GM21423 (cell line): ENCODE data around the gene ZW10.

Experiments used
- ATAC-seq: cut with Tn5 transposase; IDR thresholded peaks from one replicate; pipeline ENCODE4 v1.9.1; 2021; ENCODE audit warnings: mild to moderate bottlenecking, moderate library complexity; ENCODE audit not compliant: unreplicated experiment

The ZW10 gene

DNA sequence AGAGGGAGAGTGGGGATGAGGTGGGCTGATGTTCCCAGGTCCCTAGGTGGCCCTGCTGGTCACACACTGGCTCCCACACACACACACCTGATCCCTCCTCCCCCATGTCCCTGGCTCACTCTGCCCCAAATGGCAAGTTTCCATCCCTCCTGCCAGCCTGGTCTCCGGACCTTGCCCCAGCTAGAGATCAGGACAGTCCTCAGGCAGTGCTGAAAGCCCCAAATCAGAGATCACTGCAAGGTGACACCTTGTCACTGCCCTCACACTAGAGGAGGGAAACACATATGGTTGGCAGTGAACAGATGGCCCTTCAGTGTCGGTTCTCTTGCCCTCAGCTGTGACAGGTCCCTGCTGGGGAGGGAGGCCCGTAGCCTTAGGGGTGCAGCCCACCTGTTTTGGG, 75.0 kb downstream of the ZW10 start:
- ATAC-seq, result no peak

DNA sequence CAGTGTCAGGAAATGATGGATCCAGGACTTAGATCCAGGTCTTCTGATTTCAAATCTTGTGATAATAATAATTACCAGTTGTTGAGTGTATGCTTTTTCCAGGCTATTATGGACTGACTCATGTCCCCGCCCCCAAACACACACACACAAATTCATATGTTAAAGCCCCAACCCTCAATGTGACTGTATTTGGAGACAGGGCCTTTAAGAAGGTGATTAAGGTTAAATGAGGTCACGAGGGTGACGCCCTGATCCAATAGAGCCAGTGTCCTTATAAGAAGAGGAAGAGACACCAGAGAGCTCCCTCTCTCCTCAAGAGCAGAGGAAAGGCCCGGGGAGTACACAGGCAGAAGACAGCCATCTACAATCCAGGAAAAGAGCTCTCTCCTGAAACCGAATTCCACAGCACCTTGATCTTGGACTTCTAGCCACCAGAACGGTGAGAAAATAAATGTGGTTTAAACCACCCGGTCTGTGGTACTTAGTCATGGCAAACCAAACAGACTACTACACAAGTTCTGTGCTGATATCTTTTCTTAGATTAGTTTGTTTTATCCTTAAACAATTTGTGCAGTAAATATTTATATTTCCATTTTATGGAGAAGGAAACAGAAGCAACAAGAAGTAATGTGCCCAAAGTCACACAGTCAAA, 75.6 kb downstream of the ZW10 start:
- ATAC-seq, result no peak

DNA sequence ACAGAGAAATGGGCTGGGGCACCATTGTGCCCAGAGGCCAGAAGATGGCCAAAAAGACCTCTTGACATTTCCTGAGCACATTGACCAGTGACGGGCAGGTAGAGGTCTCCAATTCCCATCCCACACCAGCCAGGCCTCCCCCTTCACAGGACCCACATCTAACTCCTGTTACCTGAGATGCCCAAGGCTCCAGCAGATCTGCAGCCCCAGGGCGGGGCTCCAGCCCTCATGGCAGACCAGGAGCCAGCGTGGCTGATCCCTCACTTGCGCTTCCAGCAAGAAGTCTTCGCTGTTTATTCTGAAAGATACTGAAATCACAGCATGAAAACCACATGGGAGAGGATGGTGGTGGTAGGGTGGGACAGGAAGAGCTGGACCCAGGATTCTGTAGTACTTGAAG, 76.4 kb downstream of the ZW10 start:
- ATAC-seq, result no peak

DNA sequence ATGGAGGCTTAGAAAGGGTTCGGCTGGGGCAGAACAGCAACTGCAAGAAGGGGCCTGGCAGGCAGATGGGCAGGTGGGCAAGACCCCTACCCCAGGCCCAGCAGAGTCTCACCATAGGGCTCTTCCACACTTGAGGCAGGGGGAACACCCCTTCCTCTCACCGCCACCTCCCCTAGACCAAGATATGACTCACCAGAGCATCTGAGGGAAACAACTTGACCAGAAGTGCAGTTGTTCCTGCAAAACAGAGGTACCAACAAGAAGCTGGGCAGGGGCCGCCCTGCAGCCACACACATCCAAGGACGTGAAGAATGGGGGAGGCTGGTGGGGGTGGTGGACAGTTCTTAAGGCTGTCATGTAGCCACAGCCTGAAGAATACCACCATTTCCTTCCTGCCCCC, 78.3 kb downstream of the ZW10 start:
- ATAC-seq, result no peak

DNA sequence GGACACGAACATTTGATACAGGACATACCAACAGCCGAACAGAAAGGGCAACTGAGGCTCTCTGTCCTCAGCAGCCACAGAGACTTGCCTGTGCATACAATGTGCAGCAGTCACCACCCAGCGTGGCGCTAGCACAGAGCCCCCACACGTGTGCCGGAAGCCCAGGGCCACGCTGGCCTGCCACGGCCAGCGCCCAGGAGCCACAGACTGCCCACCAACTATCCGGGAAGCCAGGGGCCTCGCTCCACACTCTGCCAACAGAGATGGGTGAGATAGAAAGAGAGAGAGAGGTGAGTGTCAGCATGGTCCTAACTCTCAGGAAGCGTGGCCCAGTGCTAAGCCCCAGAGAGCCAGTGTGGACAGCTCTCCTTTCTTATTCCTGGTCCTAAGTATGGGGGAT, 79.1 kb downstream of the ZW10 start:
- ATAC-seq, result no peak

DNA sequence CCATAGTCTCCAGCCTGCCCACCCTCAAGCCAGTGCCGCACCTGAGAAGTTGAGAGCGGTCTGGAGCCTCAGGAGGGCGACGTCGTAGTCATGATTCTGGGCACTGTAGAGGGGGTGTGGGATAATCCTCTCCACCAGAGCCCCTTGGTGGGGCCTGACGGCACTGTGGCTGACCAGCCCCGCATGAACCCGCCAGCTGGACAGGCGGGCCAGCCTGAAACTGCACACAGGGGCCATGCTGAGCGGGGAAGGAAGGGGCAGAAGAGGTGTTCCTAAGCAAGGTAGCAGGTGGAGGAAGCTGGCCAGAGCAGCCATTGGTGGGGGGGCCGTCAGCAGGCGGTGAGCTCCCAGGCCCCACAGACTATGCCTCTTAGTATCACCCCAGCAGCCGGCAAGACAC, 80.5 kb downstream of the ZW10 start:
- no peak for ATAC-seq

DNA sequence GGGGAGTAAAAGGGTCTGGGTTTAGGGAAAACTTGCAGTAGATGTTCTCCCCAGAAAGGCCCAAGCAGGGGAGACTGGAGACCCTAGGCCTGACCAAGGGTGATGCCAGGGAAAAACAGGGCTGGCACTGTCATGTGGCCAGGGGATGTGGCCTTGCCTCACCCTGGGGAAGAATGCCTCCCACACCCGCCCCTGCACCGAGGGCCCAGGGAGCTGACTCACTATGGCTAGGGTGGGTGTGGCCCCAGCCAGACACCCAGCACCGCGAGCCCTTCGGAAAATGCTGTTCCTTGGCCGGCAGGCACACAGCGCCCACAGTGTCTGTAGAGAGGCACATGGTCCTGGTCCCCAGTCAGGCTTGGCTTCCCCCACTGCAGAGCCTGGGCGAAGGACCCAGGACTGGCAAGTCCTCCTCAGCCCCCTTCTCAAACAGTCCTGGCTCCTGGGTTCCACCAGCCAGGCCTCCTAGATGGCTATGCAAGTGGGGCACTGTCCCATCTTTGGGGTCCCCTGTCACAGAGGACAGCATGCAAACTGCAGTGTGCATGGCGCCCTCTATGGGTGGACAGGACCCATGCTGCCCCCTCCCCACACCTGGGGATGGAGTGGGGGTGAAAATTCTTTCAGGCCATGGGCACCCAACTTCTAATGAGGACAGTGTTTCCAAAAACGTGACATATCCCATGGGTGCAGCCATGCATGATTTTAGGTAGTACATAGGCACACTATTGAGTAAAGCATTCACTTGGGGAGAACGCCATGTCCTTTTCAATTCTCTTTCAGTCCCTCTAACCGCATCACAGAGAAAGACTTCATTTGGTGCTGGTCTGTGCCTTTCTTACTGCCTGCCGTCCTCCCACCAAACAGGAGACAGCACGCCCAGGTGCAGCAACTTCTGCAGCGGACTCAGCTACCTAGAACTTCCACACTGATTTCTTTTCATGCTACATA, 82.6 kb downstream of the ZW10 start:
- ATAC-seq, result no peak

DNA sequence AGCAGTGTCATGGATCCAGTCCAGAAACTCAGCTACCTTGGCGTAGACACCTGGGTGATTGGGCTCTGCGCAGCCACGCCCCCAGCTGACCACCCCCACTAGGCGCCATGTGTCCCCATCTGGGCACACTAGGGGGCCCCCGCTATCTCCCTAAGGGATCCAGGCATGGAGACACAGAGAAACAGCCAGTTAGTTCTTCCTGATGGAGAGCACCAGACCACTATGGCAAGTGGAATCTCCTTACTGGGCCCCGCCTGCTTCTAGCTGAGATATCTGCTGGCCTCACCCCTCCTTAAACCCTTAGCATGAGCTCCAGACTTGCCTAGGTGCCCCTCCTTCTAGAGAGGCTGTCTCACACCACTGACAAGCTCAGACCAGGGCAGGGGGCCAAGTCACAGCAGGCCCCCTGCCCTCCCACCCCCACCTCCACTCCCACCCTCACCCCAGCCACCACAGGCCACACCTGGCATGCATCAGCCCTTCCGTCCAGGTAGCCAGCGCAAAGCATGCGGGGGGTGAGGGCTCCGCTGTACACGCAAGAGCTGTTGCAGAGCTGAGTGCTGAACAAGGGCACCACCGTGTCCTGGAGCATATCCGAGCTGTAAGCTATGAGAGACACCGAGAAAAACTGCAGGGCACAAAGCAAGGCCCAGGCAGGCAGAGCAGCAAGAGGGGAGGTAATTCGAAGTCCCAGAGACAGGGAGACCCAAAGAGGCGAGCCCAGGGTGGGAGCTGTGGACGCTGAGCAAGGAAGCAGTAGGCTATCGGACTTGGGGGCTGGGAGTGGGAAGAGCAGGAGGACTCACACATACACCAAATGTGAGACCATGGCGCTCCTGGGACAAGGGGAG, 83.5 kb downstream of the ZW10 start:
- ATAC-seq, result no peak

DNA sequence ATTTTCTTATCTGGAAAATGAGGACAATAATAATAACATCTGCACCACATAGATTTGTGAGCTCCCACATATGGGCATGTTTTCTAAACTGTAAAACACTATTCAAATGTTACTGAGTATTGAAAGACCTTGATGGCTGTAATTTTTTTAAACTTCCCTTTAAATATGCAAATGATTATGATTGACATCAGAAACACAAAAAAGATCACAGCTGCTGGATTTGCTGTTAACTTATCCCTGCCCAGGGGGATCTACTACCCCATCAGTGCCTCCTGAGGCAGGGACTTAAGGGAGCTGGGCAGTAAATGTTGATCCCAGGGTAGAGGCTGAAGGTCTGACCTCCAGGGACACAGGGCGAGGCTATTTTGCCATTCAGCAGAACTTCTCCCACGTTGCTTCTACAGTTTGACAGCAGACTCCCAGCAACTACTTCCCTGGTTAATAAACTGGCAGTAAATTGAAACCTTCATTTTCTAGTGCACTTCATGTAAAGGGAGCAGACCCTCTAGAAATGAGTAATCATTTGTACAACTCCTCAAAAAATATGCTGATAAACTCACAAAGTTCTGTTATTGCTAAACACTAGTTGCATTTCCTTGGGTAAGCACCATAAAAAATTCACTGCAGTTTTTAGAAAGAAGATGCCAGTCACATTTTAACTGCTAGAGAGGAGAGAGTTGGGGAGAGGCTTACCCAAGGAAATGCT, 87.7 kb downstream of the ZW10 start:
- no peak for ATAC-seq

DNA sequence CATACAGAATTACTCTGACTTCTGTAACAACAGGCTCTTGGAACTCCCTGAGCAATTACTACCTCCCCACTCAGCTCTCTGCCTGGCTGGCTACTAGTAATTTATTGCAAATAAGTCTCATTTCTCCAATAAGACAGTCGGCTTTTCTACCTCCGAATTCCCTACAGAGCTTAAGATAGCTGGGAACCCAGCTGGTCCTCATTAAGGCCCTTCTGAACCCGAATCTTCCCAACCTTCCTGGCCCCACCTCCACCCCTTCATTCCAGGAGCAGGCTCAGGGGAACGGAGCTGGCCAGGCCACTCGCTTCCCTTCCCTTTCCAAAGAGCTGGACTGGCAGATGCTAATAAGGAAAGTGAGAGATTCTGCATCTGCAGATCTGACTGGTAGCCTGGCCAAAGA, 89.0 kb downstream of the ZW10 start:
- ATAC-seq, result no peak

DNA sequence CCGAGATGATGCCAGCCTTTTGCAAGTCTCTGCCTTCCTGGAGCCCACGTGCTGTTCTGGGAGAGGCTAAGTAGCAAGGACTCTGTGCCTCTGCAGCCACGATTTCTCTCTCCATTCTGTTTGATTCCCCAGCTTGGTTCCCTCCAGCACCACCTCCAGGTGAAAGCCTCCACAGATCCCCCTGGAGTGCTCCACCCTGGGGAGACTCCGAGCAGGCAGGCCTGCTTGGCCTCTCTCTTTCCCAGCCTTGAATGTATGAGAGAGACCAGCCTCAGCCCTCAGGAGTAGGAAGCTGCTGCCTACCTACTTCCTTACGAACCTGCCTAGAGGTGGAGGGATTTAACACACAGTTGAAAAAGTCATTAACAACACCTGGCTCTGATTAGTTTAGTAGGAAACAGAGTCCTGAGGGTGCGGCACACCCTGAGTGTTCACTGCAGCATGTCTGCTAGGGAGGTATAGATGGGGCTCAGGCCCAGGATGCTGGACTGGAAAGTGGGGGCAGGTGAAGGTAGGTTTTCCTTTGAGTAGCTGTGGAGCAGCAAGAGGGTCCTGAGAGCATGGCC, 89.9 kb downstream of the ZW10 start:
- ATAC-seq, result no peak
